Islet precursor cell (in vitro differentiated cells): ENCODE data around the gene PRKAG3.
"Not testable (repeated sequence)": the region's sequence is repeated elsewhere in the genome, so short reads cannot be mapped to it uniquely, and the experiment has no call there.

Source experiments
- DNase-seq: peaks from one replicate; pipeline ENCODE4 v3.0.0-alpha.2; 2018

Gene PRKAG3

DNA sequence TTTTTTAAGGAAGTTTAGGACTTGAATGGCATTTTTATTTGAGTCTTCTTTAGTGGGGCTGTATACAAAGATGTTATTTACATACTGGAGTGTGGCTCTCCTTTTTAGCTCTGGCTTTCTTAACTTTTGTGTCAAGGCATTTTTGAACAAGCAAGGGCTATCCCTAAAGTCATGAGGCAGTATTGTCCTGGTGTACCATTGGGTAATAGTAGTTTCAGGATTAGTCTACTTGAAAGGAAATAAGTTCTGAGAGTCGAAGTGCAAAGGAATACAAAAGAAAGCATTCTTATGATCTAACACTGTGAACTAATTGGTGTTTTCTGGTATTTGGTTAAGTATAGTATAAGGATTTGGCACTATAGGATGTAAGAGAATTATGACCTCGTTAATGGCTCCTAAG lies 51.6 kb downstream of the PRKAG3 start:
- no peak for DNase-seq

DNA sequence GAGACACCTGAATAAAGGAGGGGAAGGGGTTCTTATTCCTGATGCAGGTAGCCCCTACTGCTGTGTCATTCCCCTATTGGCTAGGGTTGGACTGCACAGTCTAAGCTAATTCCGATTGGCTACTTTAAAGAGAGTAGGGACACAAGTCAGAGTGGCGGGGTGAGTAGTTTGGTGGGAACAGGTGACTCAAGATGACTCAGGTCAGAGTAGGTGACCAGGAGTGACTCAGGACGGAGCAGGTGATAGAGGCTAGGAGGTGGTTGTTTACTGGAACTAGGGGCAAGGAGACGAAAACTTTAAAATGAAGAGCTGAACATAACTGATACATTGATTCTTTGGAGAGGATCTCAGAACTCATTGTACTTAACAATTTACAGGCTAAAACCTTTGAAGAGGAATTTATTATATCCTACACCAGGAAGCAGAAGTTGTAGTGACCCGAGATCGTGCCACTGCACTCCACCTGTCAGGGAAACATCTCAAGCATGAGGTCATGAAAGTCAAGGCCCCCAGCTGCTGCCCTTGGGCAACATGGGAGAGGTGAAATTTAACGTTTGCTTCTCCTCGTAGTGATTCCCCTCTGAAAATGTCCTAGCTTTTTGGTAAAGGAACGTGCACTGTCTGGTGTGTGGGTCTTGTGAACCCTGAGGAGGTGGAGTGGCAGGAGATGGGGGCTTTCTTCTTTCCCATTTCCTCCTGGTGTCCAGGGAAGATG lies 54.2 kb downstream of the PRKAG3 start:
- no peak for DNase-seq

DNA sequence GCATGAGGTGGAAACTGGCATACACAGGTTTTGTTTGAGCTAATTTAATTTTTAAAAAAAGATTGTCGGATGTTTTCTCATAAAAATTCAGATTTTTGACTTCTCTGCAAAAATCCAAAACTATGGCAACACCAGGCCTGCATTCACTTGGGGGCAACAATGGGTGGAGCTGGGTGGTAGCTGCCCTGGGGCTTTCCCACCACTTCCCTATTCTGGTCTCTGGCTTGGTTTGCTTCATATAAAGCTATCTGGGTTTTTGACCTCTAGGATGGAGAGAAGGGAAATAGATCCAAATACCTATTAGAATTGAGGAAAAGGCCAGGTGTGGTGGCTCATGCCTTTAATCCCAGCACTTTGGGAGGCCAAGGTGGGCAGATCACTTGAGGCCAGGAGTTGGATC lies 55.1 kb downstream of the PRKAG3 start:
- no peak for DNase-seq

DNA sequence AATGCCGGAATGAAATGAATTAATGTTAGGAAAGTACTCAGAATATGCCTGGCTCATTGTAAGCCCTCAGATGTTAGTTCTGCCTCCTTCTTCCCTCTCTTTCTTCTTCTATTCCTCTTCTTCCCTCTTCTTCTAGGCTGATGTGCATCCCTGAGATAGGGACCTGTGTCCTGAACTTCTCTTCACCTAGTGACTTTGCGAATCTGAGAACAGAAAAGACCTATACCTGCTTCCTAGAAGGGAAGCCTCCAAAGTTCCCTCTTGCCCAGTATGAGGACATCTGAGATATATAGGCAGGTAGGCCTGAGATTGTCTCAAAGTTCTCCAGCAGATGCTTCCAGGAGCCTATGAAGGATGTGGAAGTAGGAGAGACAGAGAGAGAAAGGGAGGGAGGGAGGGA lies 57.7 kb downstream of the PRKAG3 start:
- no peak for DNase-seq

DNA sequence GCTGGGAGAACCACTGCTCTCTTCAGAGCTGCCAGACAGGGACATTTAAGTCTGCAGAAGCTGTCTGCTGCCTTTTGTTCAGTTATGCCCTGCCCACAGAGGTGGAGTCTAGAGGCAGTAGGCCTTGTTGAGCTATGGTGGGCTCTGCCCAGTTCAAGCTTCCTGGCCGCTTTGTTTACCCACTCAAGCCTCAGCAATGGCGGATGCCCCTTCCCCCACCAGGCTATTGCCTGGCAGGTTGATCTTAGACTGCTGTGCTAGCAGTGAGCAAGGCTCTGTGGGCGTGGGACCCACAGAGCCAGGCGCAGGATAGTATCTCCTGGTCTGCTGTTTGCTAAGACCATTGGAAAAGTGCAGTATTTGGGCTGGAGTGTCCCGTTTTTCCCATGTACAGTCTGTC lies 58.8 kb downstream of the PRKAG3 start:
- not testable (repeated sequence) for DNase-seq
